ENCODE measurements around the gene UVRAG. TPM values are rescaled to one million over a fixed set of nuclear protein-coding genes. Genes with fewer than 3 reads are reported as not detected.
A peak's percentile ranks its signal among the peaks of the same experiment; 100 is the strongest.
"Not testable (repeated sequence)": the region's sequence is repeated elsewhere in the genome, so short reads cannot be mapped to it uniquely, and the experiment has no call there.

The UVRAG gene
- total RNA-seq, 1 donor from 2014 or later, result 8.8 TPM

DNA sequence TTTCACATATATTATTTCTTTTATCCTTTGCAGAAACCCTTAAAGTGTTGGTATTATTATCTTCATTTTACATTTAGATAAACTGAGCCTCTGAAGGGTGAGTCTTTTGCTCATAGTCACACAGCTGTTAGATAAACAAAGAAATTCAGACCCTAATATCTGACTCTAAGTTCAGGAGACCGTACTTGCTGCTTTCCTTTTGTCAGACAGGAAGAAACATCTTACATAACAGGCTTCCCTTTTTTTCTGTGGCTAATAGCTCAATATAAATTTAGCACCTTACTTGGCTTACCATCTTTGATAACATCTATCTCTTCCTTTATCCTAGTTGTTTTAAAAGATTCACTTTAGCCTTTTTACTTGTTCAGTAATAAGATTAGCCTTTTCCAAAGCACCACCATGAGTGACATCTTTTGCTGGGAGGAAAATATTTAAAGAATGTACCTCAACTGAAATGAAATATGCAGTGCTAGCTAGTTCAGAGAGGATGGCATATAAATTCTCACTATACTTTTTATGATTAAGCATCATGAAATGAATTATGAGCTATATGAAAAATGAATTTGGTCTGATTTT, 262.7 kb downstream of the UVRAG start:
- no peak for ATAC-seq

DNA sequence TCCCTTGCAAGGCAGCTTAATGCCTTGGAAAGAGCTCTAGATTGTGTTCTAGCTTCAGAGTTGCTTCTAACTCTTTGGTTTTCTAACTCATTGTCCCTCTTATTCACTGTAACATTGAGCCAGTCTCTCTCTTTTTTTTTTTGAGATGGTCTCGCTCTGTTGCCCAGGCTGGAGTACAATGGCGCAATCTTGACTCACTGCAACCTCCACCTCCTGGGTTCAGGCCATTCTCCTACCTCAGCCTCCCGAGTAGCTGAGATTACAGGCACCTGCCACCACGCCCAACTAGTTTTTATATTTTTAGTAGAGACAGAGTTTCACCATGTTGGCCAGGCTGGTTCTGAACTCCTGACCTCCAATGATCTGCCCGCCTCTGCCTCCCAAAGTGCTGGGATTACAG, 266.1 kb downstream of the UVRAG start:
- not testable (repeated sequence) for ATAC-seq

DNA sequence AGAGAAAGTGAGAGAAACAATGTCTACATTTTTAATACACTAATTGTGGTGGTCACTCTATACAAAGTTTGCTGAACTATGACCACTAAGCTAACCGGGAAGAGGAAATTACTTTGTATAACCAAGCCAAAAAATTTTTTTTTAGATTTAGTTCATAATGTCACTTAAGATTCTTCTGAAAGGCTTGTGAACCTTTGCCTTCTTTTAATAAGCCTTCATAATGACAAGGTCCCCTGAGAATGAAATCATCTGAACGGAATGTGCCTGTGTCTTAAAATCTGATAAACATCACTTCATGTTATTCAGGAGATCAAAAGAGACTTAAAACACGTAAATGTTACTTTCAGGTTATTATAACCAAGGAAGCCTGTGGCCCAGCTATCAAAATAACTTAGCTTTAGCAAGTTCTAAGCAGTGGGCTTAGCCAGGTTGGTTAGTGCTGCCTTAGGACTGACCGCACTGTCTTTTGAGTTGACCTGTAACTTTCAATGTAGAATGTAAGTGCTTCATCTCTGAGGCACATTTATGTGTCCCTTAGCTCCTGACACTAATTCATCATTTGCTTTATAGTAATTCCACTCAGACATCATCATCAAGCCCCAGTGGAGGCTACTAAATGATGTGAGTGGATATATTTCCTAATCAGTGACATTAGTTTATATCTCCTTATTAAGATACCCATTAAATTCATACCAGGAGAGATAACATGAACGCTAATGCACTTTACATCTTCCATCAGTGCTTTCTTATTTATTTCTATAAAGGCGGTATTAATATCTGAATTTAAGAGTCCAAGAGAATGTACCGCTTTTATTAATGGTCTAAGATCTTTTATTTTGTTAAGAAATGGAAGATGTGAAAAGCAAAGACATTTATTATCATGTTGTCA, 268.8 kb downstream of the UVRAG start:
- ATAC-seq, result no peak

DNA sequence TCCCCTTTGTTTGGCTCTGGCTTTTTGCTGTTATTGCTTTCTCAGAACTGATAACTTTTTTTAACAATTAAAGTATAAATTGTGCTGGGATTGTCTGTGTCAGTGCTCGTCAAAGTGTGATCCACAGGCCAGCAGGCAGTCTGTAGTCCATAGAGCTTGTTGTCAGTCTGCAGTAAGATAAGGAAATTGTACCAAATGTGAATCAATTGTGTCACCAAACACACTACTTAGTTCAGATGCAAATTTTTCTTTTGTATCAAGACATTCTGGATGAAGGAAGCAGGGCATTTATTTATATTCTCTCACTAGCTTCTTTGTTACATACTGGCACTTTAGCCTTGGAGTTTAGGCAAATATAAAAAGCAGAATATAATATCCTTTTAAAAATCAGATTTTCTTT, 270.3 kb downstream of the UVRAG start:
- no peak for ATAC-seq

DNA sequence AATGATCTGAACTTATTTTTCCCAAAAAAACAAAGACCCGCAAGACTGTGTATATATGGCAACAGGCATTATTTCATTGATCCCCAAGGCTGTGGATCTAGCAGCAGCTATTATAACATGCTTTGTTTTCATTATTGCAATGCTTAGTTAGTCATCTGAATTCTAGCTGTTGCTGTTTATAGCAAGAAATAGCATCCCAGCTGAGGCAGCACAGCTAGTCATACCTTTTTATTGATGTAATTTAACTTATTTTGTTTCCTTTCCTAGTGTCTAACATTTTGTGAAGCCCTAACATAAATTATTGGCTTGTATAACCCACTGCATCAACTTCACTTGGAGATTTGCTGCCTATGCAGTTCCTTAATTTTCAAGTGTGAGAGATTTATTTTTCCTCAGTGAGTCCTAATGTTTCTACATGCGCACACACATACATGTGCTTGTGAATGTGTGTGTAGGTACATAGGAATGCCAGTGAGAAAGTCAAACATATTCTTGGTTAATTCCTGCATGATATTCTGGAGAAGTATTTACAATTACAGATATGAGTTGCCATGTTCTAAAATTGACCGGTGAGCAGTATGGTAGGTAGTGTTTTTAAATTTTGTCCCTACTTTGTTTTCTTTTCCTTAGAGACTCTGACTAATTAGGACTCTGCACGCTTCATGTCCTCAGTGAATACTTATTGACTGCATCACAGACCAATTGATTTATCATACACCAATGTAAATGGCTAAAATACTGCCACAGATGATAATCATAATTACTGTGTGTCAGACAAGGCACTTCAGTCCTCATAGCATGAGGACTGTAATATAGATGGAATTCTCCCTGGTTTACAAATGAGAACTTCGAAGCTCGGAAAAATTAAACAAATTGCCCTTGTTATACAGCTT, 272.0 kb downstream of the UVRAG start:
- no peak for ATAC-seq

DNA sequence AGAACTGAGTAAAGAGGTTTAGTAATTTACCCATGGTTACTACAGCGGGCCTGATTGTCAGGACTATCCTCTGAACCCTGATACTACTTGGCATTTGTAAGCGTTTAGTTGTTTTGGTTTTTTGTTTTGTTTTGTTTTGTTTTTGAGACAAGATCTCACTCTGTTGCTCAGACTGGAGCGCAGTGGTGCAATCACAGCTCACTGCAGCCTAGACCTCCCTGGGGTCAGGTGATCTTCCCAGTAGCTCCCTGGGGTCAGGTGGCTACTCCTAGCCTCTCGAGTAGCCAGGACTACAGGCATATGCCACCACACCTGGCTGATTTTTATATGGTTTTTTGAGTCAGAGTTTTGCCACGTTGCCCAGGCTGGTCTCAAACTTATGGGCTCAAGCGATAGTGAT, 272.7 kb downstream of the UVRAG start:
- ATAC-seq, result no peak

DNA sequence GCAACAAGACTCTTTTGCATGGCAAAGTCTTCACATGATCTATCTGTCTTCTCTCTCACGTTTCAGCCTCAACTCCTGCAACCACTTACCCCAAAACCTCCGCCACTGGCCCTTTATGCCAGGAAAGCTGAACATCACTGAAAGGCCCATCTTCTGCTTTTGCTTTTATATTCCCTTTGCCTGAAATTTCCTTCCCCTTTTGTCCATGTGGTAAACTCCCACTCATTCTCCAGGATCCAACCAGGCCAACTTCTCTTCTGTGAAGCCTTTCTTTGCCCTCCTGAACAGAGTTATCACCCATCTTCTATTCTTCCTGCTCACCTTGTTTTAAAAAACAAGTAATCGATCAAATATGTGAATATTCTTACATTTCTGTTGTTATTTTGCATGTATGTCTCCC, 273.5 kb downstream of the UVRAG start:
- no peak for ATAC-seq

DNA sequence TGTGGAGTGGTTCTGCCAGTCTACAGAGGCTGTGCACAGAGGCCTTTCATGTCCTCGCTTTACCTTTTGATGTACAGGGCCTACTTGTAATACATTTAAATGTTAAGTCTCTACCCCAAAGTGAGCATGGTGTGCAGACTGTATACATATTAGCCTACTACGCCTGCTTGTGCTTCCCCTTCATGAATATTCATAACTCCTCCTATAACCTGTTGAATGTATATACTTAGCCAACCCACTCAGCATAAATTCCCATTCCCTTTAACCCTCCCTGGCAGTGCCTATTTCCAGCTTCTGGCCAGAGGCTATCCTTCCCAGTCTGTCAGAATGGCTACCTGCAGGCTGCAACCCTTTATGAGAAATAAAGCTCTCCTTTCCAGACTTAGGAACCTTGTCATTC, 275.2 kb downstream of the UVRAG start:
- no peak for ATAC-seq

DNA sequence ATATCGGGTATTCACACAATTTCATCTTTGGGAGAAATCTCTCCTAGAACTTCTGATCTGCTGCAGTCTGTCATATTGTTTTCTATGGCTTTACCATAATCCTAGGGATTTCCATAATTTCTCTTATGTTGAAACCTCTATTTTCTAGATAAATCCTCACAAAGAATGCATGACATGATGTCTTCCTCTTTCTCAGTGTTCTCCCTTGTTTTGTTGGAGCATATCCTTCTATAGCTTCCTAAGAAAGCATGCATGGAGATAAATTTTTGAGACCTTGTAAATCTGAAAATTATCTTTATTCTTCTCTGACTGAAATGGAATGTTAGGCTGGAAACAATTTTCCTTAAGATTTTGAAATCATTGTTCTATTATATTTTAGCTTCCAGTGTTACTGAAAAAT, 275.8 kb downstream of the UVRAG start:
- ATAC-seq, result no peak

DNA sequence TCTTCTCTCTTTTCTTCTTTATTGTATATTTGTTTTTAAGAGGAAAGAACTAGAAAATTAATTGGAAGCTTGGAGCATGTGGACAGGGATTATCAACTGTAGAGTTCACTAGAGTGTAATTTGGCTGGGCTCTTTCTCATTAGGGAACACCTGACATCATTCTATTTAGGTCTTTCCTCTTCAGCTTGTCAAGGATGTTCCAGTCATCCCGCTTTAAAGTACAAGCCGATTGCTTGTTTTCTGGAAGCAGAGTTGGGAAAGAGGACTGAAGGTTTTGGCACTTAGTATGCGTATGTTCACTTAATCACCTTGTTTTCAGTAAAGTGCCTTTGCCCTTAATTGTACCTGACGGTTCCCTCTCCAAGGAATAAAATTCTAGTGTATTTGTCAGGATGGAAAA, 279.7 kb downstream of the UVRAG start:
- ATAC-seq, result no peak

DNA sequence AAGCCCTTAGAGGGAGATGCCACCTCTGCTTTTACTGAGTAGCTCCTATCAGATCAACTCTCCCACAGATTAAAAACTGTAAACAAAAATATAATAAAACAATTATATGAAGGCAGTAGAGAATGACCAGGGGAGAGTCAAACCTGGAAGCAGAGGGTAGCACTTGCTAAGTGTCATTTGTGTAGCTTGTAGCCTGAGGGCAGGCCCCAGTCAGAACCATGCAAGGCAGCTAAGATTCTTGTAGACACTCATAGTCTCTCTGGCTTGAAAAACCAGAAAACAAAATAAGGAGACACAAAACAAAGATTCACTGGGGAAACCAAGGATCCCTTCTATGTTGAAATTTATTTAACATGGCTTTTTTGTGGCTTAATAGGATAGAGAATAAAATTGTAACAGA, 280.9 kb downstream of the UVRAG start:
- ATAC-seq, result no peak

DNA sequence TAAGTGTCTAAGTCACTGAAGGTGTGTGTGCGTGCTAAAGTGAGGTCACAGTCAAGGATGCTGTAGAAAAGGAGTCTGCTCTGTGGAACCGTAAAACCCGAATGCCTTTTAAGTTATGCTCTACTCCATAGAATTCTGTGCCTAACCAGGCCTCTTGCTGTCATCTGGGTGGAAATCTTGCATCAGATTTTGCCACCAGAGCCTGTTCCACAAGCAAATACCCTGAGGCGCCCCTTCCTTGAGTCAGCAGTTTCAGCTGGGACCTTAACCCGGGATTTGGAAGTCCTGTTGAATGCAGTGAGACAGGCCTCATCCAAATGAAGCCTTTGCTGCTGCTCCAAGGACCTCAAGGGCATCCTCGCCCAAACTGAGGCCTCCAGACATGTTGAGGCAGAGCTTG, 281.5 kb downstream of the UVRAG start:
- peak; percentile 18 for ATAC-seq

DNA sequence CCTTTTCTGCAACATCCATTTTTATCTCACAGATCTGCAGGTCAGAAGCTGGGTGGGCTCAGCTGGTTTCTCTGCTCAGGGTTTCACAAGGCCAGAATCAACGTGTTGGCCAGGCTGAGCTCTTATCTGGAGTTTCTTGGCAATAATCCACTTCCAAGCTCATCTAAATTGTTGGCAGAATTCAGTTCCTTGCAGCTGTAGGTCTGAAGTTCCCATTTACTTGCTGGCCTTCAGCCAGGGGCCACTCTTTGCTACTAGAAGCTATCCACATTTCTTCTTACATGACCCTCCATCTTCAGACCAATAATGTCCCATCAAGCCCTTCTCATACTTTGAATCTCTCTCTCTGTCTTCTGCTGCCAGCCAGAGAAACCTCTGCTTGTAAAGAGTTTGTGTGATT, 287.8 kb downstream of the UVRAG start:
- ATAC-seq, result no peak

DNA sequence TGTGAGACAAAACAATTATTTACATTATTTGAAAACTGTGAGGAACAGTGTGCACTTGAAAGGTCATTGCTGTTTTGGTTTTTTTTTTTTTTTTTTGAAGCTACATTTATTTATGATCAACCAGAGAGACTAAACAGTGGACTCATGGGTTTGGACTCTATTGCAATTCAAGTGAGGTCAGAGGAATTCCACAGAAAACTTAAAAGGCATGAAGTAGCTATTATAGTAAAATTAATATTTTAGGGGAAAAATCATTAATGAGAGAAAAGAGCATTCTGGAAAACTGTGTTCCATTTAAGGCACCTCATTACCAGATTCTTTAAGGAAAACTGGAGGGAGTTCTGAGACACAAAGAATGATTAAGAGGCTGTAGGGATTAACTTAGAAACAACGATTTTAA, 288.4 kb downstream of the UVRAG start:
- ATAC-seq, result no peak

DNA sequence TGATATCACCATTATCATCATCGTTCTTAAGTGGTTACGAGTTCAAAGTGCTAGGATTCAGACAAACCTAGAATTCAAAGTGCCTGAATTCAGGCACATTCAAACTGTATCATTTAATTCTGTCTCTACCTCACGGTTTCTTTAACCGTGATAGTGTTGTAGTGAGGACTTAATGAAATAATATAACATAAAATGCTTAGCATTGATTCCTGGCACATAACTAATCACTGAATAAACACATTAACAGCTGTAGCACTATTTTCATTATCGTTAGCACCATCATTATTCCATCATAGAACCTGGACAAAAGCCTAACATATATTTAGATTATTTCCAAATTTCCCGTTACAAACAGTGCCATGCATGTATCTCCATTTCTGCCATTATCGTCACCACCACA, 289.3 kb downstream of the UVRAG start:
- no peak for ATAC-seq

DNA sequence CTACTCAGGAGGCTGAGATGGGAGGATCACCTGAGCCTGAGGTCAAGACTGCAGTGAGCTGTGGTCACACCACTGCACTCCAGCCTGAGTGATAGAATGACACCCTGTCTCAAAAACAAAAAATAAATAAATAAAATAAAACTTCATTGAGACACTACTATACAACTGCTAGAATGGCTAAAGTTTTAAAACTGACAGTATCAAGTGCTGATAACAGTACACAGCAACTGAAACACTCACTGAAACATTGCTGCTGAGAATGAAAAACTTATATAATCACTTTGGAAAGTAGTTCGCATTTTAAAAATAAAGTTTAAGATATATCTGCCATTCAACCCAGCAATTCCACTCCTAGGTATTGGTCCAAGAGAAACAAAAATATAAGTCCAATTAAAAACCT, 290.6 kb downstream of the UVRAG start:
- ATAC-seq, result no peak

DNA sequence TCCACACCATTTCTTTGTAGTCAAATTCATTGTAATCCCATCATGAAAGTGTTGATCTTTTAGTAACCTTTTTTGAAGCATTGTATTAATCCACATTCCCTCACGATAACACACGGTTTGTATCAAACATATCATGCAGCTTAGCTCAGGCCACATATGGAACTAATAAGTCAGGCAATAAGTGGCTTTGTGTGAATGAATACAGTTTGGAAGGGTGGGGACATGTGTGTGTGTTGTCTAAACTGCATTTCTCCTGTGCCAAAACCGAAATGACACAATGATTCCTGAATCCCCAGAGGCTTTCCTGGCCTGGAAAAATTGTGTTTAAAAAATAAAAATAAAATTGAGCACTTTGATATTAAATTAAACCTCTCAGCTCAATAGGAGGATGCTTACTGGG, 293.0 kb downstream of the UVRAG start:
- no peak for ATAC-seq

DNA sequence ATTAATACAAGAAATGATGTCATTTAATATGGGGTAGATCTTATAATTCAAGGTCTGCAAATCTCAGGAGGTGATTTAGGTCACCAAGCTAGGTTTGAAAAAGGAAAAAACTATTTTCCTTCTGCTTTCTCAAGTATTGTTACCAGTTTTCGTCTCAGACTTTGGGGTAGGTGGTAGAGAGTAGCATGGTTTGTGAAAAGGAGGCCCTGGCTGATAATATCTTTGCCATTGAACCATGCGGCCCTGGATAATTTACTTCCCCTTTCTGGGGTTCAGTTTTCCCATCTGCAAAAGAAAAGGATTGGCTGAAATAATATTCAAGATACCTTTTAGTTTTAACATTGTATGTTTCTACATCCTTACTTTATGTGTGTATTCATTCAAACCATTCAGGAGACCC, 299.2 kb downstream of the UVRAG start:
- no peak for ATAC-seq

DNA sequence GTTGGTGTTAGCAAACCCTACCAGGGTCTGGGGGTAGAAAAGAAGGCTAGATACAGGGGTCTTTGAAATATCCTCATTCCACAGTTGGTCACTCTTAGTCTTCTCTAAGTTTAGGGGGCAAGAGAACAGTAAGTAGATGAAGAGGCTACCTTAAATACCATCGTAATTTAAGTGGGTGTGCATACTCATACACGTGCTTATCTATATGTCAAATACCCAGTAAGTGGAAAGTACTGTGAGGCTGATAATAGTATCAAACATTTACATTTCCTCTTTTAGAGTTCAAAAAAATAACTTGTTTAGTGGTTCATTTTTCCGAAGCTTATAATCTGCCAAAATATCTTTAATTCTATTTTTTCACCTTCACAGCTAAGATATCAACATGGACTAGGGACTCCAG, 300.5 kb downstream of the UVRAG start:
- ATAC-seq, result no peak

DNA sequence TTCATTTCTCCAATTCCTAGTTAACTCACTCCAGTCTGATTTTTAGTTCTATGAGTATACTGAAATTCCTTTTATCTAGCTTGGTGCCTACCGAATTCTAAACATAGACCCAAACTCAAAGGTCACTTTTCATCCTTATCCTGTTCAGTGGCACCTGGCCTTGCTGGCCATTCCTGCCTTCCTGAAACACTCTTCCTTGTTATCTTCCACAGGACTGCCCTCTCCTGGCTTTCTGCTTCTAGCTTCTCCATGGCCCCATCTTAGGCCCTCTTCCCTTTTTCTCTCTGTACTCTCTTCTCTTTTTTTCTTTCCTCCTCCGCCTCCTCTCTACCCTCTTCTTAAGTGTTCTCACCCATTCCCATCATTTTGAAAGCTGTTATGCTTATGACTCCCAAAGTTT, 304.0 kb downstream of the UVRAG start:
- ATAC-seq, result no peak

DNA sequence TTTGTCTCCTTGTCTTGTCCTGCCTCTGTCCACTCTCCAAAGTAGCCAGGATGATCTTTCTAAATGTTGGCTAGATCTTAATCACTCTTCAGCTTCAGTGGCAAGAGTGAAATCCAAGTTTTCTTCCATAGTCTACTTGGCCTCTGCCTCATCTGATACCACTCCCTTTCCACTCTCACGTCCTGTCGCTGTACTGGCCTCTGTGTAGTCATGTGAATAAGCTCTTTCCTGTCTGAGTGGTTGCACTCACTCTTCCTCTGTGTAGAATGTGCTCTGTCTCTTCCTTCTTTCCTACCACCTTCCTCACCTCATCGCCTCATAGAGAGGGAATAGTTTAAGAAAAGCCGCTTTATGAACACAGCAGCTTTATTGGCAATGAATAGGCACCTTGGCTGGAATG, 304.8 kb downstream of the UVRAG start:
- no peak for ATAC-seq

DNA sequence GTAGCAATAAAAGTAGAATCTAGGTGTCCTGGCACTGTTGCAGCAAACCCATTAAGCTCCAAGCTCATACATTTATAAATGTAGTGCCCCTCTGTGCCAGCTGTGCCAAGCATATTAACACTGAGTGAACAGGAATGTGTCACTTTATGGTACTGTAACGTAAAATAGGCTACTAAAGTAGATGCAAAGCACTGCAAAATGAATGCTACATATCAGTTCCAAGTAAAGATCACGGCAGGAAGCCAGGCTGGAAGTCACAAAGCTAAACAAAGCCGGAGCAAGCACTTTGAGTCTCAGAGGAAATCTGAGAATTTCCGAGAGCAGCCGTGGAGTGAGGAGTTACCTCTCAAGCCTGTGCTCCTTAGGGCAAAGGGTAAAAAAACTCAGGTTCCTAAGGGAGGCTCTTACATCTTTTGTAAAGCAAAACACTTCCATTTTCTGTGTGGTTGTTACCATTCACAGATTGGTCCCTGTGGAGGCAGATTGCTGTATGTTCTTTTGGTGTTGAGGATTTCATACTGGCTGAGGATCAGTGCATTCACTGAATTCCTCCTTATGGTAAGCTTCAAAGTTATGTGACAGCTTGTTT, 305.6 kb downstream of the UVRAG start:
- ATAC-seq, result no peak

DNA sequence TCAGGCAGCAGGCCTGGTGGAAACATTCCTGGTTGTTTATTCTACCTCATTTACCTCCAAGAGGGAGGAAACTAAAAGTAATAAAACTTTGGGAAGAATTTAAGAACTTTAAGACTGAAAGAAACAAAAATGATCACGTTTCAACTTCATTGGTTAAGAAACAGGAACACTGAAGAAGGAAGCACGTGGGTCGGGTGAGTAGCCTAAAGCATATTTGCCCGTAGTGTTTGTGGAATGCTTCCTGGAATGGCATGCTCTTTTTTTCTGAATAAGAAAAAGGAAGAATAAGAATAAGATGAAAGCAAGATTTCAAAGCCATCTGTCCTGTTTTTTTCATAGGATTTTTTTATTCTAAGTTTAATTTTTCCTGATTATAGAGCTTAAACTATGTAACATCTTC, 308.2 kb downstream of the UVRAG start:
- ATAC-seq, result no peak
